Central memory CD8-positive, alpha-beta T cell (primary cell): Measurements from ENCODE around the gene COPZ1.

Experiments used
- ATAC-seq: fragments of 150-1000 bp; cut with Tn5 transposase; replicated peaks from 2 replicates; pipeline ENCODE4 v1.10.0; 2022; ENCODE audit warnings: mild to moderate bottlenecking, moderate FRiP score, moderate number of reproducible peaks; ENCODE audit not compliant: poor library complexity, severe bottlenecking; ENCODE audit errors: extremely low read depth
- DNase-seq, 2 donors: peaks; one replicate each; pipeline ENCODE4 v3.0.0; 2021; ENCODE audit warnings: low spot score in 2 of 2
- H3K27ac Mint-ChIP-seq: one replicate; pipeline ENCODE4 v1.8.0; 2022; ENCODE audit warnings: low read depth, mild to moderate bottlenecking, moderate library complexity, mixed read lengths
- H3K27me3 Mint-ChIP-seq: one replicate; pipeline ENCODE4 v1.8.0; 2022; ENCODE audit warnings: mixed read lengths
- H3K36me3 Mint-ChIP-seq: one replicate; pipeline ENCODE4 v1.8.0; 2022; ENCODE audit warnings: mild to moderate bottlenecking, moderate library complexity, mixed read lengths; ENCODE audit not compliant: insufficient read depth
- H3K4me1 Mint-ChIP-seq: one replicate; pipeline ENCODE4 v1.8.0; 2022; ENCODE audit warnings: mixed read lengths
- H3K4me3 Mint-ChIP-seq: one replicate; pipeline ENCODE4 v1.8.0; 2022; ENCODE audit warnings: mild to moderate bottlenecking, moderate library complexity, mixed read lengths
- H3K9me3 Mint-ChIP-seq: one replicate; pipeline ENCODE4 v1.8.0; 2022; ENCODE audit warnings: mixed read lengths

The COPZ1 gene

GRCh38 chr12:54394281-54394719 lies 69.4 kb downstream of the COPZ1 start:
- no peak overlapping the region for H3K4me3 Mint-ChIP-seq
- peaks cover 37% of the 10 kb centered on the region for H3K36me3 Mint-ChIP-seq
- H3K27me3 Mint-ChIP-seq, result no peaks in the 10 kb centered on the region
- H3K27ac Mint-ChIP-seq, result peak overlapping the region; percentile 79
- ATAC-seq, result no peak
- no peaks in the 10 kb centered on the region for H3K9me3 Mint-ChIP-seq
- DNase-seq, result no peak
- H3K4me1 Mint-ChIP-seq, result peaks cover 41% of the 10 kb centered on the region

GRCh38 chr12:54394986-54395385 lies 70.1 kb downstream of the COPZ1 start:
- H3K9me3 Mint-ChIP-seq, result no peaks in the 10 kb centered on the region
- ATAC-seq, result no peak
- H3K27ac Mint-ChIP-seq, result peak overlapping the region; percentile 79
- no peak overlapping the region for H3K4me3 Mint-ChIP-seq
- H3K36me3 Mint-ChIP-seq, result peaks cover 39% of the 10 kb centered on the region
- peaks cover 38% of the 10 kb centered on the region for H3K4me1 Mint-ChIP-seq
- no peaks in the 10 kb centered on the region for H3K27me3 Mint-ChIP-seq
- no peak for DNase-seq

GRCh38 chr12:54395545-54395944 lies 70.6 kb downstream of the COPZ1 start:
- no peak overlapping the region for H3K27ac Mint-ChIP-seq
- ATAC-seq (no peak), DNase-seq (no peak)
- no peak overlapping the region for H3K4me3 Mint-ChIP-seq
- H3K27me3 Mint-ChIP-seq, result no peaks in the 10 kb centered on the region
- peaks cover 35% of the 10 kb centered on the region for H3K4me1 Mint-ChIP-seq
- peaks cover 42% of the 10 kb centered on the region for H3K36me3 Mint-ChIP-seq
- H3K9me3 Mint-ChIP-seq, result no peaks in the 10 kb centered on the region

GRCh38 chr12:54397157-54397556 lies 72.2 kb downstream of the COPZ1 start:
- Mint-ChIP-seq H3K4me3 (no peak overlapping the region), H3K36me3 (peaks cover 51% of the 10 kb centered on the region), H3K4me1 (peaks cover 26% of the 10 kb centered on the region), H3K27ac (no peak overlapping the region), H3K9me3 (no peaks in the 10 kb centered on the region), H3K27me3 (no peaks in the 10 kb centered on the region)
- DNase-seq, result no peak
- ATAC-seq, result no peak

GRCh38 chr12:54398218-54398617 lies 73.3 kb downstream of the COPZ1 start:
- Mint-ChIP-seq H3K27ac (no peak overlapping the region), H3K27me3 (no peaks in the 10 kb centered on the region), H3K36me3 (peaks cover 57% of the 10 kb centered on the region), H3K4me3 (no peak overlapping the region), H3K4me1 (peaks cover 26% of the 10 kb centered on the region), H3K9me3 (no peaks in the 10 kb centered on the region)
- ATAC-seq, result no peak
- DNase-seq, result no peak

- H3K4me1 Mint-ChIP-seq, result peaks cover 20% of the 10 kb centered on the region
- peaks cover 65% of the 10 kb centered on the region for H3K36me3 Mint-ChIP-seq
- H3K27me3 Mint-ChIP-seq, result no peaks in the 10 kb centered on the region
- H3K4me3 Mint-ChIP-seq, result no peak overlapping the region
- peak overlapping the region; percentile 2 for H3K27ac Mint-ChIP-seq
- ATAC-seq, result peak; percentile 91
- DNase-seq, result peak; percentile 87 to 94
- H3K9me3 Mint-ChIP-seq, result no peaks in the 10 kb centered on the region
Observed at GRCh38 chr12:54398995-54399793, 74.3 kb downstream of the COPZ1 start.

GRCh38 chr12:54401119-54401518 lies 76.2 kb downstream of the COPZ1 start:
- H3K9me3 Mint-ChIP-seq, result no peaks in the 10 kb centered on the region
- DNase-seq (no peak), ATAC-seq (no peak)
- H3K4me1 Mint-ChIP-seq, result peaks cover 32% of the 10 kb centered on the region
- no peaks in the 10 kb centered on the region for H3K27me3 Mint-ChIP-seq
- H3K4me3 Mint-ChIP-seq, result no peak overlapping the region
- peak overlapping the region; percentile 74 for H3K27ac Mint-ChIP-seq
- H3K36me3 Mint-ChIP-seq, result peaks cover 70% of the 10 kb centered on the region
